HEK293T (cell line): Measurements from ENCODE around the gene DAND5.

Source experiments
- ARNT ChIP-seq: fragments of 450-650 bp; IDR thresholded peaks from 2 replicates; pipeline ENCODE4 v1.6.1; 2017; ENCODE audit warnings: mild to moderate bottlenecking
- BHLHE40 ChIP-seq: fragments of 450-650 bp; IDR thresholded peaks from 2 replicates; pipeline ENCODE4 v1.6.1; 2016; ENCODE audit warnings: mild to moderate bottlenecking, moderate library complexity, borderline replicate concordance
- CTBP1 ChIP-seq: fragments of 450-650 bp; IDR thresholded peaks from 2 replicates; pipeline ENCODE4 v1.6.1; 2016; ENCODE audit warnings: borderline replicate concordance
- ELF4 ChIP-seq: fragments of 450-650 bp; IDR thresholded peaks from 2 replicates; pipeline ENCODE4 v1.6.1; 2017; ENCODE audit warnings: antibody characterized with exemption
- FOXA1 ChIP-seq: fragments of 450-650 bp; IDR thresholded peaks from 2 replicates; pipeline ENCODE4 v1.6.1; 2016; ENCODE audit warnings: mild to moderate bottlenecking
- FOXK2 ChIP-seq: fragments of 450-650 bp; IDR thresholded peaks from 2 replicates; pipeline ENCODE4 v1.6.1; 2016; ENCODE audit warnings: mild to moderate bottlenecking
- FOXM1 ChIP-seq: fragments of 450-650 bp; IDR thresholded peaks from 2 replicates; pipeline ENCODE4 v1.6.1; 2017; ENCODE audit warnings: mild to moderate bottlenecking, borderline replicate concordance
- HDGF ChIP-seq: fragments of 450-650 bp; IDR thresholded peaks from 2 replicates; pipeline ENCODE4 v1.6.1; 2017; ENCODE audit warnings: antibody characterized with exemption, borderline replicate concordance
- LEF1 ChIP-seq: fragments of 450-650 bp; IDR thresholded peaks from 2 replicates; pipeline ENCODE4 v1.6.1; 2017; ENCODE audit warnings: mild to moderate bottlenecking, borderline replicate concordance
- NFRKB ChIP-seq: fragments of 450-650 bp; IDR thresholded peaks from 2 replicates; pipeline ENCODE4 v1.6.1; 2016; ENCODE audit warnings: mild to moderate bottlenecking, moderate library complexity
- PKNOX1 ChIP-seq: fragments of 450-650 bp; IDR thresholded peaks from 2 replicates; pipeline ENCODE4 v1.6.1; 2016
- SP1 ChIP-seq: fragments of 450-650 bp; IDR thresholded peaks from 2 replicates; pipeline ENCODE4 v1.6.1; 2017
- SUZ12 ChIP-seq: fragments of 450-650 bp; IDR thresholded peaks from 2 replicates; pipeline ENCODE4 v1.6.1; 2016; ENCODE audit warnings: mild to moderate bottlenecking
- ZNF384 ChIP-seq: fragments of 450-650 bp; IDR thresholded peaks from 2 replicates; pipeline ENCODE4 v1.6.1; 2016

DNA sequence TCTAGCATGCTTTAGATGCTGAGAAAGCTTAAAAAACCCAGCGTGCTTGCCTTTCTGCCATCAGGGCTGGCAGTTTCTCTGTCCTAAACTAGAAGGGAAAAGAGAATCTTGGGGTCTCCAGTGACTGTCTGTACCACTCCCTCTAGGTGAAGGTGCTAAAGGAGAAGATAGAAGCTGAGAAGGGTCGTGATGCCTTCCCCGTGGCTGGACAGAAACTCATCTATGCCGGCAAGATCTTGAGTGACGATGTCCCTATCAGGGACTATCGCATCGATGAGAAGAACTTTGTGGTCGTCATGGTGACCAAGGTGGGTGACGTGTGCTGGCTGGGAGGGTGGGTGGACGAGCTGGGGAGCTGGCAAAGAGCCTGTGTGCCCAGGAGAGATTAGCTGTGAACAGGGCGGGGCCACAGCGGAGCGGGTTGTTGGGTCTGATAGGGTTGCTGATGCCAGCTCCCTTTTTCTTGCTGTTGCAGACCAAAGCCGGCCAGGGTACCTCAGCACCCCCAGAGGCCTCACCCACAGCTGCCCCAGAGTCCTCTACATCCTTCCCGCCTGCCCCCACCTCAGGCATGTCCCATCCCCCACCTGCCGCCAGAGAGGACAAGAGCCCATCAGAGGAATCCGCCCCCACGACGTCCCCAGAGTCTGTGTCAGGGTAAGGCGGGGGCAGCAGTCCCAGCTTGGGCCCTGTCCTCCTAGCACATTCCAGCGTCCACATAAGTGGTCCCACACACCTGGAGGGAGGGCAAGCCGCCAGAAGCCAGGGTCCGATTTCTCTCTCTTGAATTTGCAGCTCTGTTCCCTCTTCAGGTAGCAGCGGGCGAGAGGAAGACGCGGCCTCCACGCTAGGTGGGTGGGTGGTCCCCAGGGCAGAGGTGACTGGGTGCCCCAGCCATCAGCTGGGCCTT is 21.4 kb upstream of the DAND5 start:
- TF ChIP-seq ZNF384 (no peak), HDGF (no peak), NFRKB (no peak), SP1 (no peak), FOXM1 (no peak), BHLHE40 (no peak), FOXA1 (no peak), ELF4 (no peak), PKNOX1 (no peak), SUZ12 (no peak), FOXK2 (no peak), ARNT (no peak), LEF1 (no peak), CTBP1 (no peak)
